ENCODE results near the gene IRS2.

GRCh38 chr13:109723046-109723445 is 63.3 kb downstream of the IRS2 start:
- TF ChIP-seq CTCF (IDR thresholded peaks at IDR 0.05) (no peak), POLR2A (IDR thresholded peaks at IDR 0.05) (no peak)

All from testis (tissue), 2 donors.